Activated naive CD8-positive, alpha-beta T cell treated with anti-CD3 and anti-CD28 coated beads, Interleukin-2, amount 50 U/mL, for 24 hours (primary cell): ENCODE results near the gene FBLN1.

Experiments used
- ATAC-seq: fragments of 150-1000 bp; cut with Tn5 transposase; one replicate; pipeline ENCODE4 v1.10.0; 2021
- DNase-seq: peaks from one replicate; pipeline ENCODE4 v3.0.0; 2021
- H3K27ac Mint-ChIP-seq: one replicate; pipeline ENCODE4 v1.8.0; 2021; ENCODE audit warnings: mild to moderate bottlenecking, mixed read lengths
- H3K27me3 Mint-ChIP-seq: one replicate; pipeline ENCODE4 v1.8.0; 2021; ENCODE audit warnings: mixed read lengths
- H3K36me3 Mint-ChIP-seq: one replicate; pipeline ENCODE4 v1.8.0; 2021; ENCODE audit warnings: low read depth, mixed read lengths
- H3K4me1 Mint-ChIP-seq: one replicate; pipeline ENCODE4 v1.8.0; 2021; ENCODE audit warnings: mixed read lengths
- H3K4me3 Mint-ChIP-seq: one replicate; pipeline ENCODE4 v1.8.0; 2021; ENCODE audit warnings: mild to moderate bottlenecking, moderate library complexity, mixed read lengths
- H3K9me3 Mint-ChIP-seq: one replicate; pipeline ENCODE4 v1.8.0; 2021; ENCODE audit warnings: mixed read lengths

FBLN1 gene

DNA sequence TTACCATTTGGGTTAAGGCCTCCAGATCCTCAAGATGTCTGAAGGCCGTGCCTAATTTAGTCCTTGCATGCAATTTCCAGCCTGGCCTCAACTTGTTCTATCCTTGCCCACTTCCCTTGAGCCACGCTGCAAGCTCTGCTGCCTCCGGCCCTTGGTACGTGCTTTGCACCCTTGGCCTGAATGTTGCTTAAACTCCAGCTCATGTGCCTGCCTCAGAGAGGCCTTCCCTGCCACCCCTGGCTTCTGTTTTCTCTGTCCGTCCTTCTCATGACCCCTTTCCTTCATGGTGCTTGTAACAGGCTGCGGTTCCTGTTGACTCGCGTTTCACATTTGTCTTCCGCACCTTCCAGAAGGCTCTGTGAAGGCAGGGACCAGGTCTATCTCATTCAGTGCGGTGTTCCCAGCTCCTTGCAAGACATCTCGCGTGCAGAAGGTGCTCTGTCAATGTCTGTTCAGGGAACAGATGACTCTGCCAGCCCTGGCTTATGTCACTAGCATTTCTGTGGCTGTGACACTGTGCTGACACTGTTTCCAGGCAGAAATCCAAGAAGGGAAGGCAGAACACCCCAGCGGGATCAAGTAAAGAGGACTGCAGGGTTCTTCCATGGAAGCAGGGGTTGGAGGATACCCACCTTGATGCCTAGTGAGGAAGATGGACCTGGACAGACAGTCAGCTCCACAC is 61.8 kb downstream of the FBLN1 start:
- Mint-ChIP-seq H3K27me3 (peaks cover 12% of the 10 kb centered on the region), H3K27ac (no peak overlapping the region), H3K9me3 (peaks cover 9% of the 10 kb centered on the region), H3K36me3 (no peaks in the 10 kb centered on the region), H3K4me3 (no peak overlapping the region), H3K4me1 (no peaks in the 10 kb centered on the region)
- no peak for DNase-seq
- no peak for ATAC-seq

DNA sequence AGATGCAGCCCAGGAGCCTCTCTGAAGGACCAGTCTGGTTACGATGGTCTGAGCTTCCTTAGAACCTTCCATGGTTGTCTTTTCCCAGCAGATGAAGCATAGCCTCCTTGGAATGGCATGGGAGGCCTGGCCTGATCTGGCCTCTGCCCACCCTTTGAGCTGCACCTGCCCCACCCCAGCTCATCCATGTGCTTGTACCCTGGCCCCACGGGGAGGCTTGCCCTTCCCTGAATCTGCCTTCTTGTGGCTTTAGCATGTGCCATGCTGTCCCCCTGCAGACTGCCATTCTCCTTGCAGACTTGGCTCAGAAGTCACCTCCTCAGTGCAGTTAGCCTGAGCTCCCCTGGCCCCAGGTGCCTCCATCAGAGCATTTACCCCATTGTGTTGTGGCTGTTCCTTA is 62.5 kb downstream of the FBLN1 start:
- peaks cover 12% of the 10 kb centered on the region for H3K27me3 Mint-ChIP-seq
- DNase-seq, result no peak
- no peak for ATAC-seq

DNA sequence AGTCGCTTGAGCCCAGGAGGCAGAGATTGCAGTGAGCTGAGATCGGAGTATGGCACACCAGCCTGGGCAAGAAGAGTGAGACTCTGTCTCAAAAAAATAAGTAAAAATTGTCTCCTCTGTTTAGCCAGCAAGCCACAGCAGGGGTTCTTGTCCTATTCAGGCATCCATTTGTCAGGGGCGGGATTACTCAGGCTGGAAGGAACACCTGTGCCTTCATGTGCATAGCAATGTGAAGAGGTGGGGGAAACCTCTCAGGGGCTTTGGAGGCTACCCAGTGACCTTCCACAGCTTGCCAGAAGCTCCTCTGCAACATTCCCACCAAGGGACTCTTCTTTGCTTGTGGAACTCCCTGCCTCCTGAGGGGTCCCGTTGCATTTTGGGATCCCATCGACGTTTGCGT is 63.3 kb downstream of the FBLN1 start:
- H3K9me3 Mint-ChIP-seq, result peaks cover 12% of the 10 kb centered on the region
- ATAC-seq, result no peak
- peaks cover 12% of the 10 kb centered on the region for H3K27me3 Mint-ChIP-seq
- no peak for DNase-seq
- peaks cover 3% of the 10 kb centered on the region for H3K36me3 Mint-ChIP-seq
- H3K4me3 Mint-ChIP-seq, result no peak overlapping the region
- H3K27ac Mint-ChIP-seq, result no peak overlapping the region
- no peaks in the 10 kb centered on the region for H3K4me1 Mint-ChIP-seq

More for the DNA sequence above, 62.5 kb downstream of the FBLN1 start:
- H3K27ac Mint-ChIP-seq, result no peak overlapping the region
- no peaks in the 10 kb centered on the region for H3K4me1 Mint-ChIP-seq
- H3K36me3 Mint-ChIP-seq, result no peaks in the 10 kb centered on the region
- peaks cover 12% of the 10 kb centered on the region for H3K9me3 Mint-ChIP-seq
- no peak overlapping the region for H3K4me3 Mint-ChIP-seq

- ATAC-seq, result no peak
- Mint-ChIP-seq H3K27me3 (peaks cover 12% of the 10 kb centered on the region), H3K36me3 (peaks cover 3% of the 10 kb centered on the region), H3K27ac (no peak overlapping the region), H3K4me1 (no peaks in the 10 kb centered on the region), H3K9me3 (peaks cover 17% of the 10 kb centered on the region), H3K4me3 (no peak overlapping the region)
- DNase-seq, result no peak
Observed at GRCh38 chr22:45568213-45568612, 65.5 kb downstream of the FBLN1 start.

GRCh38 chr22:45571089-45571488 is 68.4 kb downstream of the FBLN1 start:
- DNase-seq (no peak), ATAC-seq (no peak)
- H3K4me1 Mint-ChIP-seq, result no peaks in the 10 kb centered on the region
- peaks cover 17% of the 10 kb centered on the region for H3K9me3 Mint-ChIP-seq
- H3K27me3 Mint-ChIP-seq, result peaks cover 8% of the 10 kb centered on the region
- H3K27ac Mint-ChIP-seq, result no peak overlapping the region
- no peak overlapping the region for H3K4me3 Mint-ChIP-seq
- H3K36me3 Mint-ChIP-seq, result peaks cover 3% of the 10 kb centered on the region

DNA sequence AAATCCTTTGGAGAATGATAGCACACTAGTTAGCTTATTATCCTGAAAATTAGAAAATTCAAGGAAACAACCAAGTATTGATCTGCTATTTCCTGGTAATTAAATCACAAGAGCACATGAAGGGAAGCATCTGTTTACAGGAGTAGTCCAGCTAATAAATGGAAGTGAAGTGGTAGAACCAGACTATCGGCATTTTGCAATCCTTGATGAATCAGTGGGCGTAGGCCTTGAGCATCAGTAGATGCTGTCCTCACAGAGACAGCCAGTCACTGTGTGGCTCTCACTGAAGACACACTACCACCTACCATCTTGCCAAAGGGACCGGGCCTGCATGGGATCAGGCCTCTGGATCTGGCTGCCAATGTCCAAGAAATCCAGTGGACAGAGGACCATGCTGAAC is 69.8 kb downstream of the FBLN1 start:
- H3K36me3 Mint-ChIP-seq, result peaks cover 3% of the 10 kb centered on the region
- H3K4me3 Mint-ChIP-seq, result no peak overlapping the region
- DNase-seq (no peak), ATAC-seq (no peak)
- H3K4me1 Mint-ChIP-seq, result no peaks in the 10 kb centered on the region
- H3K27ac Mint-ChIP-seq, result no peak overlapping the region
- H3K9me3 Mint-ChIP-seq, result peaks cover 17% of the 10 kb centered on the region
- H3K27me3 Mint-ChIP-seq, result peaks cover 10% of the 10 kb centered on the region

- peaks cover 3% of the 10 kb centered on the region for H3K36me3 Mint-ChIP-seq
- peaks cover 17% of the 10 kb centered on the region for H3K9me3 Mint-ChIP-seq
- ATAC-seq, result no peak
- no peak overlapping the region for H3K4me3 Mint-ChIP-seq
- H3K4me1 Mint-ChIP-seq, result no peaks in the 10 kb centered on the region
- peaks cover 15% of the 10 kb centered on the region for H3K27me3 Mint-ChIP-seq
- DNase-seq, result no peak
- no peak overlapping the region for H3K27ac Mint-ChIP-seq
Observed at GRCh38 chr22:45574069-45574703, 71.5 kb downstream of the FBLN1 start.

DNA sequence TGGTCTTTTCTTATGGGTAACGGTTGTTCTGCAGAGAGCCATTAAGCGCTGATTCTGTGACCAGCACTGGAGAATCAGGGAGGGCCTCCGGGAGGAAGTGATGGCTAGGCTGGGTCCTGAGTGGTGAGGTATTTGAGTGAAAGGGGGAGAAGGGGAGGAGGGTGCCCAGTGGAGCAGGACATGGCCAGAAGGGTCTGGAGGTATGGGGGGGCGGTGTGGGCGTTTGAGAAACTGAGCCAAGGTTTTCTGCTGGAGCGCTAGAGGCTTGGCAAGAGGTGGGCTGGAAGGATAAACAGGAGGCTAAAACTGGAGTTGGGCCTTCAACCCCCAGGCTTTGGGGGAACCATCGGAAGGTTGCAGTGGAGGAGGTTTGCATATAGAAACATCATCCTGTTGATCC is 72.5 kb downstream of the FBLN1 start:
- no peaks in the 10 kb centered on the region for H3K4me1 Mint-ChIP-seq
- H3K4me3 Mint-ChIP-seq, result no peak overlapping the region
- peaks cover 11% of the 10 kb centered on the region for H3K9me3 Mint-ChIP-seq
- H3K27me3 Mint-ChIP-seq, result peaks cover 15% of the 10 kb centered on the region
- H3K36me3 Mint-ChIP-seq, result peaks cover 3% of the 10 kb centered on the region
- DNase-seq (no peak), ATAC-seq (no peak)
- H3K27ac Mint-ChIP-seq, result no peak overlapping the region

- Mint-ChIP-seq H3K27ac (no peak overlapping the region), H3K4me1 (no peaks in the 10 kb centered on the region), H3K36me3 (no peaks in the 10 kb centered on the region), H3K27me3 (peaks cover 15% of the 10 kb centered on the region), H3K4me3 (no peak overlapping the region), H3K9me3 (peaks cover 6% of the 10 kb centered on the region)
- DNase-seq (no peak), ATAC-seq (no peak)
Observed at GRCh38 chr22:45575607-45576272, 73.1 kb downstream of the FBLN1 start.

- Mint-ChIP-seq H3K36me3 (no peaks in the 10 kb centered on the region), H3K27ac (no peak overlapping the region), H3K4me1 (no peaks in the 10 kb centered on the region), H3K27me3 (peaks cover 15% of the 10 kb centered on the region), H3K9me3 (peaks cover 3% of the 10 kb centered on the region), H3K4me3 (no peak overlapping the region)
- DNase-seq (no peak), ATAC-seq (no peak)
Observed at GRCh38 chr22:45576273-45576625, 73.6 kb downstream of the FBLN1 start.

- Mint-ChIP-seq H3K4me3 (no peak overlapping the region), H3K27me3 (peaks cover 15% of the 10 kb centered on the region), H3K4me1 (no peaks in the 10 kb centered on the region), H3K27ac (no peak overlapping the region), H3K9me3 (no peaks in the 10 kb centered on the region), H3K36me3 (no peaks in the 10 kb centered on the region)
- no peak for ATAC-seq
- no peak for DNase-seq
Observed at GRCh38 chr22:45576730-45577464, 74.2 kb downstream of the FBLN1 start.

DNA sequence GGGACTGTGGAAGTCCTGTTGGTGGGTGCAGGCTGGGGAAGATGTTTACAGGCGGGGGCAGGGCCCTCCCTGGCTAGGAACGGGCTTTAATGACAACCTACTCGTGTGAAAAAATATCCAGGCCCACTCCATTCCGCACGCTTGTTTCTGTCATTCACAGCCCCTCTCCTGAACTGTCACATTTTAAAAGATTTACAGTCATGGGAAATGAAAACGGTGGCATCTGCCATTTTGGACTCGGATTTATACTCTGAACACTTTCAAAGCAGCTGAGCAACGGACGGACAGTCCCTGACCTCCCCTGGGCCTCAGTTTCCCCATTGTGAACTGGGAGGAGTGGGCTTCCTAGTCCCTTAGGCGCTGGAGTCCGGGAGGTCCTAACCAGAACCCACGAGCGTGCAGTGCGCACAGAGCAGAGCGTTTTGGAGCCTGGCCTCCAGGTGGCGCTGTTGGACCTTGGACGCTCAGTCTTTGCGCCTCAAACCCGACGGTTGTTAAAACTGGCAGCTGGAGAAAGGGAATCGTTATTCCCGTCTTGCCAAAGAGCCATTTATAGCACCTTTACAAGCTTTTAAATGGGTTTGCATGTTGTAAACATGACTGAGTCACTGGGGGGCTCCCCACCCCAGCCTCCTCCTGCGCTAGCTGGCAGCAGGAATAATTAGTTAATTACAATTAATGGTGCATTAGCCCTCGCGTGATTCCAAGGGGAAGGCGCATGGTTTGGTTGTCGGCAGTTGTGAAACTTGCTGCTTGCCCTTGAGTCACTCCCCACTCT is 75.3 kb downstream of the FBLN1 start:
- Mint-ChIP-seq H3K9me3 (no peaks in the 10 kb centered on the region), H3K4me1 (no peaks in the 10 kb centered on the region), H3K4me3 (no peak overlapping the region), H3K27ac (no peak overlapping the region), H3K27me3 (peaks cover 15% of the 10 kb centered on the region), H3K36me3 (no peaks in the 10 kb centered on the region)
- ATAC-seq, result peak; percentile 69
- DNase-seq, result peak; percentile 87

- ATAC-seq (no peak), DNase-seq (no peak)
- H3K4me1 Mint-ChIP-seq, result peaks cover 4% of the 10 kb centered on the region
- H3K9me3 Mint-ChIP-seq, result no peaks in the 10 kb centered on the region
- no peaks in the 10 kb centered on the region for H3K36me3 Mint-ChIP-seq
- H3K27me3 Mint-ChIP-seq, result peaks cover 15% of the 10 kb centered on the region
- no peak overlapping the region for H3K27ac Mint-ChIP-seq
- H3K4me3 Mint-ChIP-seq, result no peak overlapping the region
Observed at GRCh38 chr22:45578524-45579147, 76.0 kb downstream of the FBLN1 start.

- H3K36me3 Mint-ChIP-seq, result no peaks in the 10 kb centered on the region
- no peak overlapping the region for H3K4me3 Mint-ChIP-seq
- no peaks in the 10 kb centered on the region for H3K9me3 Mint-ChIP-seq
- ATAC-seq (no peak), DNase-seq (no peak)
- H3K27ac Mint-ChIP-seq, result no peak overlapping the region
- H3K27me3 Mint-ChIP-seq, result peaks cover 15% of the 10 kb centered on the region
- peaks cover 4% of the 10 kb centered on the region for H3K4me1 Mint-ChIP-seq
Observed at GRCh38 chr22:45579306-45579705, 76.6 kb downstream of the FBLN1 start.
